ENCODE data around the gene ARHGAP10.

Gene ARHGAP10

DNA sequence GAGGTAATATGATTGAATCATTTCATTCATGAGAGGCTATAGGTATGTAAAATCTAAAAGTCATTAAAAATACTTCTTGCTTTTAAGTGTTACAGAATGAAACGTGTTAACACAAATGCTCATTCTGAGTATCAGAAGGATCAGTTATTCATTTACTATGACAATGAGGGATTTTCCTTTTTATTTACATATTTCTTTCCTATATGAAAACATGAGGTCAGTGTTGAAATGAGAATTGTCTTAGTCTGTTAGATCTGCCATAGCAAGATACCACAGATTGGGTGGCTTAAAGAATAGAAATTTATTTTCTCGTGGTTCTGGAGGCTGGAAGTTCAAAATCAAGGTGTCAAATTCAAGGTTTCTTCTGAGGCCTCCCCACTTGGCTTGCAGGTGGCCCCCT lies 181.2 kb downstream of the ARHGAP10 start:
- TF ChIP-seq CTCF (IDR thresholded peaks at IDR 0.05; ENCODE audit: low read depth, low read length) = no peak
- TF ChIP-seq, protein P1, sequence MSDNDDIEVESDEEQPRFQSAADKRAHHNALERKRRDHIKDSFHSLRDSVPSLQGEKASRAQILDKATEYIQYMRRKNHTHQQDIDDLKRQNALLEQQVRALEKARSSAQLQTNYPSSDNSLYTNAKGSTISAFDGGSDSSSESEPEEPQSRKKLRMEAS (IDR thresholded peaks at IDR 0.05; ENCODE audit: low read depth, low read length) = no peak
- no peak for TF ChIP-seq MYC (IDR thresholded peaks at IDR 0.05; ENCODE audit: low read depth, low read length)
- TF ChIP-seq POLR2A (IDR thresholded peaks at IDR 0.05; ENCODE audit: extremely low read depth, insufficient read length) = no peak
- H3K4me3 ChIP-seq (ENCODE audit: low read depth, low read length) = no peak overlapping the region
- no peak for DNase-seq (ENCODE audit: low read depth)

DNA sequence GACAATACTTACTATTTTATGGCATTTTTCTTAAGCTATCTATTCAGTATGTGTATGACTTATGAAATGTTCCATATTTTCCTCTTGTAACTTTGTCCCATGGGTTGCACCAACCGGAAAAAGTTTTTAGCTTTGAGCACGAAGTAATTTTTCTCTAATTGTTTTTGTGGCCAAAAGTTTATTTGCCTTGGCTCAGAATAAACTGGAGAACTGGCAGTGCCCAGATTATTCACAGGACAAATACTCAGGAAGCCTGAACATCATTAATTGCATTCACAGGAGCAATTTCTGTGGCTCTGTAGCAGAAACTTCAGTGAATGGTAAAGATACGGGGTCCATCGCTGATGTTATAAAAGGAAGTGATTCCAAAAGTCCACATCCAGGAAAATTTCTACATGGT lies 184.5 kb downstream of the ARHGAP10 start:
- TF ChIP-seq POLR2A (IDR thresholded peaks at IDR 0.05; ENCODE audit: extremely low read depth, insufficient read length) = no peak
- no peak for TF ChIP-seq MYC (IDR thresholded peaks at IDR 0.05; ENCODE audit: low read depth, low read length)
- TF ChIP-seq, protein P1 (IDR thresholded peaks at IDR 0.05; ENCODE audit: low read depth, low read length) = no peak
- no peak for TF ChIP-seq CTCF (IDR thresholded peaks at IDR 0.05; ENCODE audit: low read depth, low read length)
- no peak for DNase-seq (ENCODE audit: low read depth)
- no peak overlapping the region for H3K4me3 ChIP-seq (ENCODE audit: low read depth, low read length)

GRCh38 chr4:147923381-147923780 lies 191.5 kb downstream of the ARHGAP10 start:
- TF ChIP-seq, protein P1 (IDR thresholded peaks at IDR 0.05; ENCODE audit: low read depth, low read length) = no peak
- no peak for TF ChIP-seq POLR2A (IDR thresholded peaks at IDR 0.05; ENCODE audit: extremely low read depth, insufficient read length)
- TF ChIP-seq MYC (IDR thresholded peaks at IDR 0.05; ENCODE audit: low read depth, low read length) = no peak
- no peak for TF ChIP-seq CTCF (IDR thresholded peaks at IDR 0.05; ENCODE audit: low read depth, low read length)
- no peak overlapping the region for H3K4me3 ChIP-seq (ENCODE audit: low read depth, low read length)
- no peak for DNase-seq (ENCODE audit: low read depth)

DNA sequence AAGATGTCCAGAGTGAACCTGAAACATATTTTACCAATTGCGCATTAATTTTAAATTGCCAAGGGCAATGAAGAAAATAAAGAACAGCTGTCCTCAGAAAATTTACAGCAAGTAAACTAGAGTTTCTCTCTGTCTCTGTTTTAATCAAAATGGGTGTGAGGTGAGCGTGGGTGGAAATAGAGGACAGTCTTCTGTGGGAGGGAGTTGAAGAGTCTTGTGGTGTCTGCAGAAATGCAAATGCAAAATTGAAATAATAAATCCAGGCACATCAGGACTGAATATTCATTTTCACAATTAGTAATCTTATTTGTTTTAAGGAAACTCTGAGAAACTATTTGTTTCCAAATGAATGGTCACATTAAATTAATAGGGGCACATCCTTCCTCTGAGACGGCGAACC lies 192.0 kb downstream of the ARHGAP10 start:
- H3K4me3 ChIP-seq (ENCODE audit: low read depth, low read length) = no peak overlapping the region
- DNase-seq (ENCODE audit: low read depth) = no peak
- TF ChIP-seq, protein P1 (IDR thresholded peaks at IDR 0.05; ENCODE audit: low read depth, low read length) = no peak
- TF ChIP-seq MYC (IDR thresholded peaks at IDR 0.05; ENCODE audit: low read depth, low read length) (no peak), POLR2A (IDR thresholded peaks at IDR 0.05; ENCODE audit: extremely low read depth, insufficient read length) (no peak), CTCF (IDR thresholded peaks at IDR 0.05; ENCODE audit: low read depth, low read length) (no peak)

DNA sequence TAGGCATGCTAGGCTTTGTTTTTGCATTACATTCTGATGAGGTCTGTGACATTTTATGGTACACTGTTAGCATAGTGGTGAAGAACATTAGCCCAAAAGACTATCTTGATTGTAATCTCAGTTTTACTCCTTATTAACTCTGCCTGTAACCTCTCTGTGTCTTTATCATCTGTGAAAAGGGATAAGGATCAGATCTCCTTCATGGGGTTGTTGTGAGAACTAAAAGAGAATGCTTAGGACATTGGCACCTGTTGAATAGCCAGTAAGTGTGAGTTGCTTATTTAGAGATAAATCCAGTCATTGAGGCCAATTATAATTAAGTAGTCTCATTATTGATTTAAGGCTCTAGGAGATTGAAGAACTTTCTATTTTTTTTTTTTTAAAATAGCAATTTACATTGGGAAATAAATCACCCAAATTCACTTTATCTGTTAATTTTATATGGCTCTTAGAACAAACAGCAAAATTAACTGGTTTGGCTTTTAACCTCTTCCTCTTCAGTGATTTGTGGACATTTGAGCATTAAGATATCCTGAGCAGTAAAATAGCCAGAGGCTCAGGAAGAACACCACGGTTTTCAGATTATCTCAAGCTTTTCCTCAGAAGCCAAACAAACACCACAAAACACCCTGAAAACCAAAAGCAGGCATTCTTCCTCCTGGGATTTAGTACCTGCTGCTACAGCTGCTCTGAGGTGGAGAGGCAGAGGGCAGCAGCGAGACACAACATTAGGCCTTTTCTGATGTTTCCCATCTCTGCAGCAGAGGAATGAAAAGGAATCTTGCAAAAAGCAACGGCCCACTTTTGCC lies 192.9 kb downstream of the ARHGAP10 start:
- no peak overlapping the region for H3K4me3 ChIP-seq (ENCODE audit: low read depth, low read length)
- TF ChIP-seq POLR2A (IDR thresholded peaks at IDR 0.05; ENCODE audit: extremely low read depth, insufficient read length) = no peak
- TF ChIP-seq CTCF (IDR thresholded peaks at IDR 0.05; ENCODE audit: low read depth, low read length) = peak; percentile 10
- TF ChIP-seq MYC (IDR thresholded peaks at IDR 0.05; ENCODE audit: low read depth, low read length) = no peak
- peak; percentile 8 for DNase-seq (ENCODE audit: low read depth)

Measured in NB4 (cell line).